ENCODE measurements around the gene HECW1. TPM values are rescaled to one million over a fixed set of nuclear protein-coding genes. Genes with fewer than 3 reads are reported as not detected.
"Not testable (repeated sequence)": the region's sequence is repeated elsewhere in the genome, so short reads cannot be mapped to it uniquely, and the experiment has no call there.

HECW1 gene
- total RNA-seq: not detected

GRCh38 chr7:43112459-43112940, at the start of gene HECW1:
HECW1 (plus strand) TSS chr7:43112647; CDS start chr7:43243906, 131,259 bp downstream.
- DNase-seq (ENCODE audit: low spot score) (no peak), ATAC-seq (no peak)

DNA sequence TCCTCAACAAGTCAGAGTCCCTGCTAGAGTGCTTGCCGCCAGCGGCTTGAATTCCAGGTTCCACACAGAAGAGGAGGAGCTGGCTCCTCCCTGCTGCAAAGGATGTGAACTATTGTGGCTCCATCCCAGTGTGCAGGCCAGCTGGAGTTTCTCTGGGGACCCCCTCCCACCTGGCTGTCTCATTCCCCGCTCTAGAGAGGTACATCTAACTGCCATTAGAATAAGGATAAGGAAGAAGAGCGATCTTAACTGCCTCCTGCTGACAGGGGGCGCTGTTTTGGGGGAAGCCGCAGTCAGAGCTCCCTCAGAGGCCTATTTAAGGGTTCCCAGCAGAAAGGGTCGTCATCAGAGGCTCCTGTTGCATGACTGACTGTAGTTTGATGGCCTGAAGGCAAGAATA, 40.8 kb upstream of the HECW1 start:
- ATAC-seq (no peak), DNase-seq (ENCODE audit: low spot score) (no peak)

GRCh38 chr7:43072530-43072929, 39.9 kb upstream of the HECW1 start:
- ATAC-seq: no peak
- no peak for DNase-seq (ENCODE audit: low spot score)

DNA sequence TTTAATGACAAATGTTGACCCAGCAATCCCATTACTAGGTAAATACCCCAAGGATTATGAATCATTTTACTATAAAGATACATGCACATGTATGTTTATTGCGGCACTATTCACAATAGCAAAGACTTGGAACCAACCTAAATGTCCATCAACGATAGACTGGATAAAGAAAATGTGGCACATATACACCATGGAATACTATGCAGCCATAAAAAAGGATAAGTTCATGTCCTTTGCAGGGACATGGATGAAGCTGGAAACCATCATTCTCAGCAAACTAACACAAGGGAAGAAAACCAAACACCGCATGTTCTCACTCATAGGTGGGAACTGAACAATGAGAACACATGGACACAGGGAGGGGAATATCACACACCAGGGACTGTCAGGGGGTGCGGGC, 38.6 kb upstream of the HECW1 start:
- ATAC-seq; DNase-seq (ENCODE audit: low spot score): not testable (repeated sequence)

DNA sequence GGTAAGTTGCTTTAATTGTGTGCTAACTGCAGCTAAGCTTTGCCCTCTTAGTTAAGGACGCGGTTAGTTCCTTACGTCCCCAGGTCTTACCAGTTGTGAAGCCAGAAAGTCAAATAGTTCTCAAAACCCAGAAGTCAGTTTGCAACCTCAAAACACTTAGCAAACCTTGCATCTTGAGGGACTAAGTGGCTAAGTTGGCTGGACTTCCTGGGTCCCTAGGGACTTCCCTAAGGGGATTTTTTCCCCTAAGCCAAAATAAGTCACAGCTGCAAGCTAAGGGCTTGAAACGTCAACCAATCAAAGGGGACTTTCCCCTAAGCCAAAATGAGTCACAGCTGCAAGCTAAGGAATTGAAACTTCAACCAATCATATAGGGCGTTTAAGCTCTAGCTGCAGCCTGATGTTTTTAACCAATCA, 36.2 kb upstream of the HECW1 start:
- DNase-seq (ENCODE audit: low spot score): no peak
- no peak for ATAC-seq

GRCh38 chr7:43076606-43077005, 35.8 kb upstream of the HECW1 start:
- ATAC-seq (no peak), DNase-seq (ENCODE audit: low spot score) (no peak)

DNA sequence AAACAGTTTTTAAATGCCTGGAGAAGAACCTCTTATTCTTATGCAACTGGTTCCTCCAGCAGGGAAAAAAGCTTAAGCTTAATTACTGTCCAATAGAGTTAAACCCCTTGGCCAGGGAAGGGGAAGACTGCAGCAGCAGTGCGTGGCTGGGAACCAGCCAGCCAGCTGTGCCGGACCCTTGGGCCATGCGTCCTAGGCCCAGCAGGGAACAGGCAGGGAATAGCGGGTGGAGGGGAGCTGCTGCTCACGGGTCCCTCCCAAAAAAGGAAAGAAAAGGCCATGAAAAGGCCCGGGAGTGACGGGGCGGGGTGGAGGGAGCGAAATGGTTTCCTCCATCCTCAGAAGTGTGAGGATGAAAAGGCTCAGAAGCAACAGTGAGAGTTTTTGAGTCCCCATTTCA, 35.2 kb upstream of the HECW1 start:
- ATAC-seq: no peak

DNA sequence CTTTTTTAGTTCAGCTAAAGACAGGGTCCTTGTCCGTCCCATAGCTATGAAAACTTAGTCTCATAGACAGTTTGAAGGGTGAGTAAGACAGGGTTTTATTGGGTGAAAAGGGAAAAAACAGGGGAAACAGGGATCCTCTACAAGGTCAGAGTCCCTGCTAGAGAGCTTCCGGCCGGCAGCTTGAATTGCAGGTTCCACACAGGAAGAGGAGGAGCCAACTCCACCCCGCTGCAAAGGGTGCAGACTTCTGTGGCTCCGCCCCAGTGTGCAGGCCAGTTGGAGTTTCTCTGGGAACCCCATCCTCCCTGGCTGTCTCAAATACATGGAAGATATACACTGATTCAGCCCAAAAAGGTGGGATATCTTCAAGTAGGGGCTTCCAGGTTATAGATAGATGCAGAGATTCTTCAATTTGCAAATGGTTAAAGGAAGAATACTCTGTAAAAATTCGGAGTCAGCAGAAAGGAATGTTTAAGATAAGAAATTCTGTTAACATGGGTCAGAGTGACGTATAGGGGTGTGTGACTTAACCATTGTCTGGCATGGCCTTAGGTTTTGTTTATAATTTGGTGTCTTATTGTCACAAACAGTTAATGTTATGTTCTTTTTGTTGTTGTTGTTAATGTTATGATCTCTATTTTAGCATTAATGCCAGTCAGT, 34.6 kb upstream of the HECW1 start:
- no peak for DNase-seq (ENCODE audit: low spot score)
- ATAC-seq: no peak

More for the DNA sequence above, 35.2 kb upstream of the HECW1 start:
- no peak for DNase-seq (ENCODE audit: low spot score)

DNA sequence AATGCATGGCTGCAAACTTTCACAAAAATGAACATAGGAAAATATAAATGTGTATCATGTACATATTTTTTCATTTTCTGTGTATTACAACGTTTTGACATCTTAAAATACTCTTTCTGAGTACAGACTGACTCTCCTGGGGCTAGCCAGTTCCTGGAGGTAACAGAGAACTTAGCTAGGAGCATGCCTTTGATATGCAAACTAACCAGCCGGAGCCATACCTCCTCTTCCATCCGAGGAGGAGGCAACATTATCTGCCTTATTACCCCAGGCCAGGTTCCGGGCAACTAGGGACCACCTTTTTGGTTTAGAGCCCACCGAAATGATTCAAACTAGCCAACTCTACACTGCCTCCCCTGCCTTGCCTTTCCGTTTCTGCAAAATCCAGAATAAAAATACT, 33.7 kb upstream of the HECW1 start:
- DNase-seq (ENCODE audit: low spot score): no peak
- no peak for ATAC-seq

DNA sequence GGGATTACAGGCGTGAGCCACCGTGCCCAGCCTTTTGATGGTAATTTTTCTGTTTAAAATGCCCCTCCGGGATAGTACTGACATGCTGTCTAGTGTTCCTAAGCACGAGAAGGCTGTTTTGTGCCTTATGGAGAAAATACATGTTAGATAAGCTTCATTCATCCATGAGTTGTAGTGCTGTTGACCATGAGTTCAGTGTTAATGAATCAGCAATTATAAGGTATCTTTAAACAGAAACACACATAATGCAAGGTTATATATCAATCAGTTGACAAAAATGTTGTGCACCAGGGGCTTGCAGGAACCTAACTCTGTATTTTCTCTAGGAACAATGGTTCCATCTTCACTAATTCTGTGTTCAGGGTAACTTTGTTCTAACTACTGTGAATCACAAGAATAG, 30.8 kb upstream of the HECW1 start:
- ATAC-seq: no peak

GRCh38 chr7:43083106-43083505, 29.3 kb upstream of the HECW1 start:
- no peak for ATAC-seq
- DNase-seq (ENCODE audit: low spot score): no peak

More for the DNA sequence above, 30.8 kb upstream of the HECW1 start:
- DNase-seq (ENCODE audit: low spot score): no peak

DNA sequence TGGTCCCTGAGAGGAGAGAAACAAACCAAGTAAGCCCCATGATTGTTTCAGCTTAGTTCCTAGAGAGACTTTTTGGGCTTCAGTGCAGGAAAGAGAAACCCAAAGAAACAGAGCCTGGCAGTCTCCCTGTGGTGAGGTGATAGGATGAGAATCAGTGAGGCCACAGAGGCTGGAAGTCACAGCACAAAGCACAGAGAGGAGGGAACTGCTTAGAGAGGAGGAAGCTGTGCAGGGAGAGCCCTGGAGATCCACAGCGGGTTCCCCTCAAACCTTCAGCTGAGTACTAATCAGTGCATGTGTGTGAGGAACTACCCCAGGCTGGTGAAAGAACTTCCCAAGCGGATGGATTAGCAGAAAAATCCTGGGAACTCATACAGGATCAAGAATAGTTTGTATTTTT, 27.4 kb upstream of the HECW1 start:
- DNase-seq (ENCODE audit: low spot score) (no peak), ATAC-seq (no peak)

GRCh38 chr7:43085992-43086391, 26.5 kb upstream of the HECW1 start:
- ATAC-seq: no peak

GRCh38 chr7:43092819-43093218, 19.6 kb upstream of the HECW1 start:
- ATAC-seq: no peak
- no peak for DNase-seq (ENCODE audit: low spot score)

More at GRCh38 chr7:43085992-43086391, 26.5 kb upstream of the HECW1 start:
- DNase-seq (ENCODE audit: low spot score): no peak

GRCh38 chr7:43096875-43097274, 15.6 kb upstream of the HECW1 start:
- ATAC-seq: no peak
- no peak for DNase-seq (ENCODE audit: low spot score)

DNA sequence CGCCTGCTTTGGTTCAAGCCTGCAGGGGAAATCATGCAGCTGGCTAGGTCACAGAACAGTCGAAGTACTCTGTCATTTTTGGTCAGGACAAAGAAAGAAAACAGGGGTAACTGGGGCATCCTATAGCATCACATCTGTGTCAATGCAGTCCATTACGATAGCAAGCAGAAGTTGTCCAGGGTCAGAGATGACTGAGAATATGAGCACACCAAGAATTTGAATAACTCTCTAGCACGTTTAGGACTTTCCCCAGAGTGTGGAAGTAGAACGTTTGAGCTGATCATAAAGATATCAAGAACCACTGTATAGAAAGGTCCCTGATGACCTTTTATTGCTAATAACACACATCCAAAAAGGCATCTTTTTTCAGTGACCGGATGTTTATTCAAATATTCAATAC, 12.7 kb upstream of the HECW1 start:
- ATAC-seq: no peak
- no peak for DNase-seq (ENCODE audit: low spot score)

GRCh38 chr7:43104874-43105520, 7.5 kb upstream of the HECW1 start:
- no peak for DNase-seq (ENCODE audit: low spot score)
- no peak for ATAC-seq

- no peak for ATAC-seq
- DNase-seq (ENCODE audit: low spot score): no peak
Measured at GRCh38 chr7:43105521-43106120, 6.8 kb upstream of the HECW1 start.

DNA sequence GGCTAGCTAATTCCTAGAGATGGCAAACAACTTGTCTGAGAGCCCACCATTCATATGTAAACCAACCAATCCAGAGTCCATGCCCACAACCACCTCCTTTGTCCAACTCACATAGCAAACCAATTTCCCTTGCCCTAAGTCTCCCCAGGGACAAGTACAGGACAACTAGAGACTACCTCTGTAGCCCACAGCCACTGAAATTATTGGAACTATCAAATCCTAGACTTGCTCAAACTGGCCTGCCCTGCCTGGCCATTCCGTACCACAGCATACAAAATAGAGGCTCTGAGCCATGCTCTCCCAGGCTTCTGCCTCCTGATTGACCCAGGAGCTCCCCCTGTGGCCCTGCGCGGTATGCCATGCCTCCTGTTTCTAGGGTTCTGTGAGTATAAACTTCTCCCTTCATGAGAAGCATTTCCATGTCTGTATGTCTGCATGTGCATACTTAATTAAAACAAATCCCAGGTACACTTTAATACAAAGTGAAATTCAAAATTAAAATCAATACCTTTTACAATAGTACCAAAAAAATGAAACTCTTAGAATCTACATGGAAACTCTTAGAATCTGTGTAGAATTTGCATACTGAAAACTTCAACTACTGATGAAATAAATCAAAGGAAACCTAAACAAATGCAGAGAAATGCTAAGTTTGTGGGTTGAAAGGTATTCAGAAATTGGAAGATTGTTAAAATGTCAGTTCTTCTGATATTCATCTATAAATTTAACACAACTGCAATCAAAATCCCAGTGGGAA, 4.0 kb upstream of the HECW1 start:
- peak; percentile 63 for DNase-seq (ENCODE audit: low spot score)
- ATAC-seq: peak; percentile 98

DNA sequence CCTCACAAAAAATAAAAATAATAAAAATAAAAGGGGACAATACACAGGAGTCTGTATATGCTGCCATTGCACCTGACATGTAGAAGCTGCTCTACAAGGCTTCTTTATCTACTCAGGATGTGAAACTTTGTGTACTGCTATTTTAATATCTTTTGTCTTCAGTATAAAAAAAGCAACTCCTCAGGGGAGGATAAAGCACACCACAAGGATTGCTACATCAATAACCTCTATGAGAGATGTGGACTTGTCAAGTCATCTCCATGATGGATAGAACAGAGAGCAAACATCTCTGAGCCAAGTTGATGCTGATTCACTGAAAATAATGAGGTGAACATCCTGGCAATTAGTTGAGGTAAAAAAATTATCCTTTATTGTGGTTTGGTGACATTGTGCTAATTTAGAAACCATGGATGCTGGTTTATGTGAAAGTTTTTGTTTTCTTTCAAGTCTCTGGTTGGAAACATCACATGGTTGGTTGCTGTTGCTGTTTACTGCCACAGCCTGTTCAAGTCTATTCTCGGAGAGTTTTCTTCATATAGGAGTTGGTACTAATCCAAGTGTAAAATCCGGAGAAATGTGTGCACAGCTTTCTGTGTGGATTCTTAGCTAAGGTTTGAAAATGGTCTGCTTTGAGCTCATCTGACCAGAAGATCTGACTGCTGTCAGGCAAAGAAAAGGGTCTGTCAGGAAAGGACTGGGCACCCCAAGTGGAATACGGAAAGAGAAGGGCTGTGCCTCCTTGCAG, 1.5 kb upstream of the HECW1 start:
- no peak for ATAC-seq
- no peak for DNase-seq (ENCODE audit: low spot score)

Measured in left lobe of liver (tissue), 2 donors.